Fibroblast of lung (primary cell): ENCODE data around the gene ARGLU1. TPM values are rescaled to one million over a fixed set of nuclear protein-coding genes. Genes with fewer than 3 reads are reported as not detected.

Experiments
- DNase-seq, 2 donors: peaks; one replicate each; pipeline versions ENCODE4 v3.0.0 to v3.0.0-alpha.2; 2010; ENCODE audit warnings: low read depth in 2 of 2
- H2AFZ ChIP-seq: 2 replicates; pipeline ENCODE4 v1.5.1; 2012; ENCODE audit warnings: low read length, control low read depth, inconsistent platforms
- H3K27ac ChIP-seq: 2 replicates; pipeline ENCODE4 v1.5.1; 2011; ENCODE audit warnings: low read length, control low read depth; ENCODE audit not compliant: insufficient read depth
- H3K27me3 ChIP-seq: 2 replicates; pipeline ENCODE4 v1.5.1; 2011; ENCODE audit warnings: mild to moderate bottlenecking, low read length; ENCODE audit not compliant: control insufficient read depth, insufficient read depth
- H3K36me3 ChIP-seq: 2 replicates; pipeline ENCODE4 v1.5.1; 2011; ENCODE audit warnings: low read length; ENCODE audit not compliant: control insufficient read depth, insufficient read depth
- H3K4me1 ChIP-seq: 2 replicates; pipeline ENCODE4 v1.5.1; 2011; ENCODE audit warnings: low read length; ENCODE audit not compliant: control insufficient read depth, insufficient read depth; ENCODE audit errors: extremely low read depth
- H3K4me2 ChIP-seq: 2 replicates; pipeline ENCODE4 v1.5.1; 2011; ENCODE audit warnings: low read length, control low read depth; ENCODE audit not compliant: insufficient read depth; ENCODE audit errors: extremely low read depth
- H3K4me3 ChIP-seq, 4 experiments: fragments of 200-600 bp in 1 of 4; sonication (generic) in 1 of 4; replicated peaks in 1 of 4; 2 replicates each; pipeline ENCODE4 v1.5.1; 2011 to 2016; ENCODE audit warnings: low read length in 4 of 4, low read depth in 3 of 4, mild to moderate bottlenecking in 3 of 4, control low read depth in 2 of 4, inconsistent platforms in 1 of 4, mixed read lengths in 1 of 4; ENCODE audit not compliant: insufficient read depth in 1 of 4; ENCODE audit errors: control extremely low read depth in 1 of 4
- H3K79me2 ChIP-seq: 2 replicates; pipeline ENCODE4 v1.5.1; 2012; ENCODE audit warnings: mild to moderate bottlenecking, low read length, inconsistent platforms; ENCODE audit not compliant: control insufficient read depth, insufficient read depth
- H3K9ac ChIP-seq: 2 replicates; pipeline ENCODE4 v1.5.1; 2011; ENCODE audit warnings: mild to moderate bottlenecking, low read length, control low read depth; ENCODE audit not compliant: insufficient read depth
- H3K9me3 ChIP-seq: 2 replicates; pipeline ENCODE4 v1.5.1; 2012; ENCODE audit warnings: low read depth, low read length; ENCODE audit not compliant: control insufficient read depth, insufficient read depth
- H4K20me1 ChIP-seq: 2 replicates; pipeline ENCODE4 v1.5.1; 2011; ENCODE audit warnings: low read length; ENCODE audit not compliant: control insufficient read depth, insufficient read depth; ENCODE audit errors: extremely low read depth
- EZH2 ChIP-seq: IDR thresholded peaks from 2 replicates; pipeline ENCODE4 v1.5.1; 2012; ENCODE audit warnings: low read length, control low read depth, mild to moderate bottlenecking; ENCODE audit errors: missing control alignments
- polyA plus RNA-seq, 2 donors: library from polyadenylated mRNA; depleted of rRNA in 1 of 2; stranded (reverse) in 1 of 2; unstranded in 1 of 2; fragments of >200 nt; gene quantifications; 2 replicates each; pipeline ENCODE4 v1.2.1, GENCODE V29; 2011 to 2012; ENCODE audit warnings: missing spikeins in 1 of 2
- total RNA-seq: library from RNA; depleted of rRNA; stranded (reverse); fragments of >200 nt; gene quantifications from 2 replicates; pipeline ENCODE4 v1.2.1, GENCODE V29; 2014
- TF ChIP-seq, protein P1 (sequence below), 2 donors: IDR thresholded peaks in 1 of 2; conservative IDR thresholded peaks in 1 of 2; 1 replicate in 1 of 2; 2 replicates in 1 of 2; pipeline ENCODE4 v1.5.1; 2011 to 2012; ENCODE audit warnings: low read length in 2 of 2, control low read depth in 1 of 2, inconsistent platforms in 1 of 2, low read depth in 1 of 2, mild to moderate bottlenecking in 1 of 2

Gene ARGLU1
- total and polyA plus RNA-seq, 2 donors (not counting 1 experiment from before 2014, with no cell fraction given) = 45.4 to 45.6 TPM

DNA sequence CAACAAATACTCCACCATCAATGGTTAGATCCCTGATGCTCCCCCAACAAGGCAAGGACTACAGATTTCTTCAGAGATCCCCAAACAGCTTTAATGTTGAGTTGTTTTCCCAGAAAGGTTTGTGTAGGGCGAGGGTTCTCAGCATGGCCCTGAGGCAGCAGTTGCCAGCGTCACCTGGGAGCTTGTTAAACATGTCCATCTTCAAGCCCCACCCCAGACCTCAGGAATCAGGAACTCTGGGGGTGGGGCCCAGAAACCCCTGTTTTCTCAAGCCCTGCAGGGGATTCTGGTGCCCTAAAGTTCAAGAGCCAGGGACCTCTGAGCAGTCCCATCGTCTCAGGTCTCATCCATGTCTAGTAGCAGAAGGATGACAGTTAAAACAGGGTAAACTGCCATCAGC lies 42.1 kb downstream of the ARGLU1 start:
- Histone ChIP-seq H3K9ac (no peak overlapping the region), H3K27ac (no peak overlapping the region), H3K79me2 (peaks cover 54% of the 10 kb centered on the region), H3K36me3 (no peaks in the 10 kb centered on the region), H3K4me2 (no peak overlapping the region), H4K20me1 (no peaks in the 10 kb centered on the region), H3K4me3 (no peak overlapping the region), H3K9me3 (no peaks in the 10 kb centered on the region), H3K27me3 (no peaks in the 10 kb centered on the region), H3K4me1 (no peaks in the 10 kb centered on the region), H2AFZ (no peak overlapping the region)
- DNase-seq = no peak
- TF ChIP-seq, protein P1, sequence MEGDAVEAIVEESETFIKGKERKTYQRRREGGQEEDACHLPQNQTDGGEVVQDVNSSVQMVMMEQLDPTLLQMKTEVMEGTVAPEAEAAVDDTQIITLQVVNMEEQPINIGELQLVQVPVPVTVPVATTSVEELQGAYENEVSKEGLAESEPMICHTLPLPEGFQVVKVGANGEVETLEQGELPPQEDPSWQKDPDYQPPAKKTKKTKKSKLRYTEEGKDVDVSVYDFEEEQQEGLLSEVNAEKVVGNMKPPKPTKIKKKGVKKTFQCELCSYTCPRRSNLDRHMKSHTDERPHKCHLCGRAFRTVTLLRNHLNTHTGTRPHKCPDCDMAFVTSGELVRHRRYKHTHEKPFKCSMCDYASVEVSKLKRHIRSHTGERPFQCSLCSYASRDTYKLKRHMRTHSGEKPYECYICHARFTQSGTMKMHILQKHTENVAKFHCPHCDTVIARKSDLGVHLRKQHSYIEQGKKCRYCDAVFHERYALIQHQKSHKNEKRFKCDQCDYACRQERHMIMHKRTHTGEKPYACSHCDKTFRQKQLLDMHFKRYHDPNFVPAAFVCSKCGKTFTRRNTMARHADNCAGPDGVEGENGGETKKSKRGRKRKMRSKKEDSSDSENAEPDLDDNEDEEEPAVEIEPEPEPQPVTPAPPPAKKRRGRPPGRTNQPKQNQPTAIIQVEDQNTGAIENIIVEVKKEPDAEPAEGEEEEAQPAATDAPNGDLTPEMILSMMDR (conservative IDR thresholded peaks at IDR 0.05 in 1 of 2, IDR thresholded peaks at IDR 0.05 in 1 of 2; ENCODE audit: low read depth in 1 of 2, low read length in 2 of 2) = no peak
- TF ChIP-seq EZH2 = no peak

DNA sequence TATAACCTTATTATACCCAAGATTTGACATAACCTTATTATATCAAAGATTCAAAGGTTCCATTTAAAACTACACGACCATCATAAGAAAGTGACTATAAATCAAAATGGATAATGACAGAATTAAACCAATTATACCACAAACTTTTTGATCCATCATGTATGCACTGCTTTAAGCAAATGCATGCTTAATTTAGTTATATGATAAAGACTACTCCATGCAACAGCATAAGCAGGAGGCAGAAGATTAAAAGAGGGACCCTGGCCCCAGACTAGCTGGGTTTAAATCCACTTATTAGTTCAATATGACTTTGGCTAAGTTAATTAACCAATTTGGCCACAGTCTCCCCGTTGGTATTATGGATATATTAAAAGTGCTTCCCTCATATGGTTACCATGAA lies 43.8 kb downstream of the ARGLU1 start:
- no peak overlapping the region for H3K9ac ChIP-seq
- H3K79me2 ChIP-seq = peaks cover 41% of the 10 kb centered on the region
- no peak overlapping the region for H3K27ac ChIP-seq
- no peak for DNase-seq
- TF ChIP-seq, protein P1 (conservative IDR thresholded peaks at IDR 0.05 in 1 of 2, IDR thresholded peaks at IDR 0.05 in 1 of 2; ENCODE audit: low read depth in 1 of 2, low read length in 2 of 2) = no peak
- no peak for TF ChIP-seq EZH2
- no peaks in the 10 kb centered on the region for H3K36me3 ChIP-seq
- no peak overlapping the region for H2AFZ ChIP-seq
- no peaks in the 10 kb centered on the region for H3K9me3 ChIP-seq
- no peaks in the 10 kb centered on the region for H3K4me1 ChIP-seq
- no peak overlapping the region for H3K4me3 ChIP-seq
- H4K20me1 ChIP-seq = no peaks in the 10 kb centered on the region
- H3K4me2 ChIP-seq = no peak overlapping the region
- H3K27me3 ChIP-seq = no peaks in the 10 kb centered on the region

DNA sequence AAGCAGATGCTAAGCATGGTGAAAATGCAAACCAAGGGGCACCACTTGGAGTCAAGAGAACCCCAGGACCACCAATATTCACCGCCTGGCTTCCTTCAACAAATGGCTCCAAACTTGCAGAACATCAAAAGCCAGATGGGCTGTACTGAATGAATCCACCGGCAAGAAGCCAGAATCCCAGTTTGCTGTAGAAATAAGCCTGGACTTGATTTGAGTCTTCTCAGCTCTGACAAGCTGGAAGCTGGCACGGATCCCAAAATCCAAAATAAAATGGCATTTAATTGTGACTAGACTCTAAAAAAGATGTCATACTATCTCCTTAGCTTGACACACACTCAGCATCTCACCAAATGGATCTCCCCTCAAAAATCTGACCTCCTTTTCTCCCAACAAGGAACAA lies 44.4 kb downstream of the ARGLU1 start:
- Histone ChIP-seq H3K4me2 (no peak overlapping the region), H3K27ac (no peak overlapping the region), H3K9me3 (no peaks in the 10 kb centered on the region)

More for the DNA sequence above, 44.4 kb downstream of the ARGLU1 start:
- peak in 1 of 2 donors; percentile 58 for DNase-seq
- Histone ChIP-seq H3K4me3 (no peak overlapping the region), H3K4me1 (no peaks in the 10 kb centered on the region), H3K27me3 (no peaks in the 10 kb centered on the region), H3K36me3 (no peaks in the 10 kb centered on the region), H4K20me1 (no peaks in the 10 kb centered on the region), H3K79me2 (peaks cover 40% of the 10 kb centered on the region), H3K9ac (no peak overlapping the region), H2AFZ (no peak overlapping the region)
- no peak for TF ChIP-seq EZH2
- TF ChIP-seq, protein P1 (conservative IDR thresholded peaks at IDR 0.05 in 1 of 2, IDR thresholded peaks at IDR 0.05 in 1 of 2; ENCODE audit: low read depth in 1 of 2, low read length in 2 of 2) = no peak
